Ovary (tissue), 9 donors: ENCODE measurements around the gene INPP1. TPM values are rescaled to one million over a fixed set of nuclear protein-coding genes. Genes with fewer than 3 reads are reported as not detected.

Experiments
- DNase-seq, 5 donors: peaks; one replicate each; pipeline ENCODE4 v3.0.0-alpha.2; 2019 to 2020
- H3K27ac ChIP-seq, 2 donors: fragments of 200-600 bp; one replicate each; pipeline versions ENCODE4 v1.5.1 to v1.8.0; 2019 to 2022
- H3K27me3 ChIP-seq: fragments of 200-600 bp; one replicate; pipeline ENCODE4 v1.8.0; 2022
- H3K36me3 ChIP-seq: fragments of 200-600 bp; sonication (generic); one replicate; pipeline ENCODE4 v1.5.1; 2019
- H3K4me1 ChIP-seq: one replicate; pipeline ENCODE4 v1.8.1; 2013; ENCODE audit warnings: mild to moderate bottlenecking, moderate library complexity; ENCODE audit not compliant: insufficient read depth
- H3K4me3 ChIP-seq: fragments of 200-600 bp; sonication (generic); one replicate; pipeline ENCODE4 v1.5.1; 2017
- H3K9me3 ChIP-seq, 2 donors: fragments of 200-600 bp in 1 of 2; sonication (generic) in 1 of 2; one replicate each; pipeline versions ENCODE4 v1.5.1 to v1.8.1; 2013 to 2019; ENCODE audit warnings: mild to moderate bottlenecking in 1 of 2, moderate library complexity in 1 of 2
- EP300 ChIP-seq: sonication (generic); formaldehyde crosslinking; IDR thresholded peaks from one replicate; pipeline ENCODE4 v1.6.1; 2017; ENCODE audit warnings: antibody characterized with exemption
- POLR2A ChIP-seq: fragments of 450-650 bp; IDR thresholded peaks from one replicate; pipeline ENCODE4 v1.6.1; 2017; ENCODE audit warnings: antibody characterized with exemption, mild to moderate bottlenecking, moderate library complexity
- WGBS, 3 donors: extraction: QIAGEN DNeasy Blood & Tissue Kit in 1 of 3; methylation state at CpG; one replicate each; pipeline versions ENCODE4 v1.1.5 to v1.1.7; 2013 to 2017; 5-methylcytosine and 5-hydroxymethylcytosine counted together
- intact Hi-C, 4 donors: fragments of 100-400 bp; cut with DNase I; formaldehyde crosslinking; loops; one replicate each; pipeline versions ENCODE4 v1.11.0 to v1.15.1; 2022 to 2023
- polyA plus RNA-seq, 2 donors: library from polyadenylated mRNA; stranded (reverse); fragments of 200-250 nt in 1 of 2; fragments of 350-450 nt in 1 of 2; fragmentation: Illumina TruSeq in 1 of 2; extraction: RNeasy Lipid Tissue Mini Kit (QIAGEN cat#74804) in 1 of 2; gene quantifications; one replicate each; pipeline ENCODE4 v1.2.3, GENCODE V29; 2013 to 2014
- total RNA-seq, 7 donors: library from RNA; depleted of rRNA in 2 of 7; stranded (reverse); fragments of >200 nt in 2 of 7; fragmentation: NEBNext Ultra II Directional in 3 of 7; extraction: Animal tissue kit (Norgen Biotek cat#: 25700) in 3 of 7; gene quantifications; one replicate each; pipeline versions ENCODE4 v1.1.0 to v1.2.4, GENCODE V29; 2016 to 2023
- TF ChIP-seq, protein P1 (sequence below), 3 donors: fragments of 450-650 bp in 2 of 3; fragments of 200-600 bp in 1 of 3; IDR thresholded peaks; one replicate each; pipeline versions ENCODE4 v1.5.1 to v1.8.0; 2016 to 2022; ENCODE audit warnings: antibody characterized with exemption in 3 of 3, mild to moderate bottlenecking in 1 of 3
- donor health status: DM: no; HTN: no; CAD: no; lungs with moderate emphysema.
- donor health status: DM: no; HTN: no; CAD: no.
- donor health status: Bipolar disorder and iron deficiency.
- donor health status: DM: yes; HTN: yes; CAD: no.
- donor health status: DM: no; HTN: no; CAD: no.
- donor health status: DM: yes; HTN: yes; CAD: no.

INPP1 gene
- total and polyA plus RNA-seq, 9 donors = 3.5 to 51.2 (median 12.7) TPM

DNA sequence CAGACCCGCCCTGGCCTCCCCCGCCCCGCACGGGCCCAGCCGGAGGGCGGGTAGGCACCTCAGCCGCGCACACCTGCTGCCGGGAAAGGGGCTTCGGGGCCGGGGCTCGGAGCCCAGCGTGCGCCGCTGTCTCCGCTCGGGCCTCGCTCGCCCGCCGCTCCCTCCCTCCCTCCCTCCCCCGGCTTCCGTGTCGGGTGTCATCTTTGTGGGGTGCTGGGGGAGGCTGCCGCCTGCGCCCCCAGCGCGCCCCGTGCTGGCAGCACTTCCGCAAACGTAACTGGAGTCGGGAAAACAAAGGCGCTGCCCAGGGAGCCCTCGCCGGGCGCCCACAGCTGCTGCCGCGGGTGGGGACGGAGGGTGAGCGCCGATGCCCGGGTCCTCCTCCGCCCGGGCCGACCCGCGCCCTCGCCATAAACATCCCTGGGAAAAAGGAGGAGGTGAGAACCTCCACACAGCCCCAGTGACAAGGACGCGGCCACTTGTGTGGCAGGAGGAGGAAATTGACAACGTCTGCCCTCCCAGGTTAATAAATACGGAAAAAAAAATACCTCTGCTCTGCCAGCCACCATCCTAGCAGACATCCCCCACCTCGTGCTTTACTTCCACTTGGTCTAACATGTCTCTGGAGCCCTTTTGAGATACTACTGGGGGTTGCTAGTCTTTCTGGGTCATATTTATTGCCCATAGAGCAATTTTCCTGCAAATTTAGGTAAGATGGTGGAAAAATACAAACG, 65.3 kb downstream of the INPP1 start:
- Histone ChIP-seq H3K36me3 (no peaks in the 10 kb centered on the region), H3K4me3 (peak overlapping the region; percentile 75), H3K4me1 (peaks cover 3% of the 10 kb centered on the region), H3K9me3 (no peaks in the 10 kb centered on the region), H3K27me3 (no peaks in the 10 kb centered on the region), H3K27ac (peak overlapping the region; percentile 29 to 58)
- TF ChIP-seq, protein P1, sequence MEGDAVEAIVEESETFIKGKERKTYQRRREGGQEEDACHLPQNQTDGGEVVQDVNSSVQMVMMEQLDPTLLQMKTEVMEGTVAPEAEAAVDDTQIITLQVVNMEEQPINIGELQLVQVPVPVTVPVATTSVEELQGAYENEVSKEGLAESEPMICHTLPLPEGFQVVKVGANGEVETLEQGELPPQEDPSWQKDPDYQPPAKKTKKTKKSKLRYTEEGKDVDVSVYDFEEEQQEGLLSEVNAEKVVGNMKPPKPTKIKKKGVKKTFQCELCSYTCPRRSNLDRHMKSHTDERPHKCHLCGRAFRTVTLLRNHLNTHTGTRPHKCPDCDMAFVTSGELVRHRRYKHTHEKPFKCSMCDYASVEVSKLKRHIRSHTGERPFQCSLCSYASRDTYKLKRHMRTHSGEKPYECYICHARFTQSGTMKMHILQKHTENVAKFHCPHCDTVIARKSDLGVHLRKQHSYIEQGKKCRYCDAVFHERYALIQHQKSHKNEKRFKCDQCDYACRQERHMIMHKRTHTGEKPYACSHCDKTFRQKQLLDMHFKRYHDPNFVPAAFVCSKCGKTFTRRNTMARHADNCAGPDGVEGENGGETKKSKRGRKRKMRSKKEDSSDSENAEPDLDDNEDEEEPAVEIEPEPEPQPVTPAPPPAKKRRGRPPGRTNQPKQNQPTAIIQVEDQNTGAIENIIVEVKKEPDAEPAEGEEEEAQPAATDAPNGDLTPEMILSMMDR (IDR thresholded peaks at IDR 0.05) = no peak
- no peak for TF ChIP-seq POLR2A
- TF ChIP-seq EP300 = no peak
- 2 to 4% (median 2%) methylated on average over 15 to 54 of the region's 54 CpGs for WGBS, 3 donors
- intact Hi-C loops = no loop called here
- peak; percentile 24 to 68 (median 47) for DNase-seq

DNA sequence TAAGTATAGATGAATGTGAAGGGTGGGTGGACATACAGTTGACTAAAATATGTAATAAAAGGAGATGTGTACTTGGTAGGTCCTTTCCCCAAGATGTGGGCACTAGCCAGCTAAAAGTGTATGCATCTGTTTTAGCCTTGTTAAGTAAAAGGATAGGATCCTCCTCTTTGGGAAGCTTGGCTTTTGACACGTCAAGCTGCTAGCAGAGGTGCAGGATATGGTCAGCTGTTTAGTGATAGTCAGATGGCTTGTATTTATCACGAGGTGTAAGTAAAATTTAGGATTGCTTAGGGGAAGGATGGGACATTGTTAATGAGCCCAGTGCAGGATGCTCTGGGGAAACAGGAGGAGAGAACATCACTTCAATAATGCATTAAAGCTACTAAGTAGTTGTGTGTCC, 66.2 kb downstream of the INPP1 start:
- 38 to 62% (median 45%) methylated on average over 2 of the region's 2 CpGs for WGBS, 3 donors
- no peaks in the 10 kb centered on the region for H3K9me3 ChIP-seq
- no peaks in the 10 kb centered on the region for H3K27me3 ChIP-seq
- no peaks in the 10 kb centered on the region for H3K36me3 ChIP-seq
- no peak overlapping the region for H3K4me3 ChIP-seq
- no peak overlapping the region for H3K27ac ChIP-seq
- intact Hi-C loops = no loop called here
- DNase-seq = no peak
- TF ChIP-seq, protein P1 (IDR thresholded peaks at IDR 0.05) = no peak
- no peak for TF ChIP-seq EP300
- TF ChIP-seq POLR2A = no peak
- peaks cover 3% of the 10 kb centered on the region for H3K4me1 ChIP-seq

DNA sequence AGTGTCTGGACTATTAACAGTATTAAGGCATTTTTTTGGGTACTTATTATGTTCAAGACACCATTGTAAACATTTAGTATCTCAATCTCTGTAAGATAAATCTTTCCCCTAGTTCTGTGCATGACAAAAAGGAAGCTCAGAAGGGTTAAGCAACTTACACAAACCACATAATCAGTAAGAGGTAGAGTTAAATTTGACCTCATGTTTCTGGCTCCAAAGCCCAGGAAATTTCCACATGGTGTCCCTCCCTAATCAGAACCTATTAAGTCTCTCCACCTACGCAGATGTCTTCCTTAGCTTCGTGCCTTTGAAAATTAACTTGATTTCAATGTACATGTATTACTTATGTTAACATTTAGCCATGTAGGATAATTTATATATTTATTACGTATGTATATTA, 66.8 kb downstream of the INPP1 start:
- H3K9me3 ChIP-seq = no peaks in the 10 kb centered on the region
- TF ChIP-seq, protein P1 (IDR thresholded peaks at IDR 0.05) = no peak
- TF ChIP-seq POLR2A (no peak), EP300 (no peak)
- DNase-seq = no peak
- peaks cover 3% of the 10 kb centered on the region for H3K4me1 ChIP-seq
- WGBS, 3 donors = 69 to 87% (median 77%) methylated on average over 3 of the region's 3 CpGs
- no peak overlapping the region for H3K4me3 ChIP-seq
- no peaks in the 10 kb centered on the region for H3K36me3 ChIP-seq
- no peaks in the 10 kb centered on the region for H3K27me3 ChIP-seq
- no peak overlapping the region for H3K27ac ChIP-seq
- intact Hi-C loops = no loop called here

DNA sequence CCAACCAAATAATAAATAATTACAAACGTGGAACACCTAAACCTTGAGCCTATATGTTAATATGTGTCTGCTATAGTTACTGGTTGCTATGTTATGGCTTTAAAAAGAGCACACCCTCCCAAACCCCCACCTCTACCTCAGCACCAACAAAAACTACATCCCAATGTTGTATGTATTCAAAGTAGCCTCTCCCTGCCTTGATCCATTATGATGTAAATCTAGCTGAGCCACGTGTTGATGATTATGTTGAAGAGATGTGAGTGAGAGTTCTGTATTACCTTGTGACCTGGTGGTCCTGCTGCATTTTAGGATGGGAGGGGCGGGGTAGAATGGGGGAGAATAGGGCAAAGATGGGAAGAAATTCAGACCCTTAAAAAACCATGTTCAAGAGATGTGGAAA, 69.6 kb downstream of the INPP1 start:
- Histone ChIP-seq H3K27me3 (no peaks in the 10 kb centered on the region), H3K9me3 (no peaks in the 10 kb centered on the region), H3K27ac (no peak overlapping the region), H3K4me3 (no peak overlapping the region), H3K36me3 (no peaks in the 10 kb centered on the region), H3K4me1 (no peaks in the 10 kb centered on the region)
- intact Hi-C loops = no loop called here
- 72 to 77% (median 77%) methylated on average over 3 of the region's 3 CpGs for WGBS, 3 donors
- no peak for TF ChIP-seq POLR2A
- TF ChIP-seq, protein P1 (IDR thresholded peaks at IDR 0.05) = no peak
- no peak for TF ChIP-seq EP300
- DNase-seq = no peak
